ENCODE data around the gene COQ6.

Gene COQ6

DNA sequence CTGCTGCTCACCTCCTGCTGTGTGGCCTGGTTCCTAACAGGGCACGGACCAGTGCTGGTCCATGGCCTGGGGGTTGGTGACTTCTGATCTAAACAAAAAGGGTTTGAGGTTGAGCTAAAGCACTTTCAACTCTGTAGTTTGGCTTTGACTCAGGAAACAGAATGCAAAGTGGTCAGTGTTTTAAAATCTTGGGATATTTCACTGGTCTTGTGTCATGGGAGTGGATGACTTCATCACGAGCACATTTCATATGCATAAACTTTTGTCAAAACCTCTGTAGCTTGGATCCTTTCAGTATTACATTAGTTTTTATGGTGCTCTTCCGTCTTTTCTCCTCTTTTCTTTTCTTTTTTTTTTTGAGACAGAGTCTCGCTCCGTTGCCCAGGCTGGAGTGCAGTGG lies 25.8 kb upstream of the COQ6 start:
- no peaks in the 10 kb centered on the region for H3K27me3 Mint-ChIP-seq (ENCODE audit: low read depth)

DNA sequence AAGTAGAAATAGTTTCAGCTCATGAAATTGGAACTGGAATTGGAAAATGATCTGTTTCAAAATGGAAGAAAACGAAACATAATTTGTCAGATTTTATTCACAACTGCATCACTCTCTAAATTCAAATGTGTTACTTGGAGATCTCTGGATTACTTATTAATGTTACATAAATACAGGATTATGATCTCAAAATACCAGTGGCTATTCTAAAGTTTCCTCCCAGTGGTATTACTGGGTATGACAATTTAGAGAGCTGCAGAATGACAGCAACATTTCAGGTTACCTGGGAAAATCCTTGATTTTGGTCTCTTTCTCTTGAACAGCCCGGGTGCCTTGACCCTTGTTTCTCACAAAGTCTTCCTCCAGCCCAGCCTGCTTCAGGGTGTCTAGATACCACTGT lies 14.4 kb upstream of the COQ6 start:
- peaks cover 54% of the 10 kb centered on the region for H3K36me3 Mint-ChIP-seq (ENCODE audit: low read depth)
- no peak overlapping the region for H3K4me3 Mint-ChIP-seq
- no peaks in the 10 kb centered on the region for H3K4me1 Mint-ChIP-seq
- TF ChIP-seq, protein P1, sequence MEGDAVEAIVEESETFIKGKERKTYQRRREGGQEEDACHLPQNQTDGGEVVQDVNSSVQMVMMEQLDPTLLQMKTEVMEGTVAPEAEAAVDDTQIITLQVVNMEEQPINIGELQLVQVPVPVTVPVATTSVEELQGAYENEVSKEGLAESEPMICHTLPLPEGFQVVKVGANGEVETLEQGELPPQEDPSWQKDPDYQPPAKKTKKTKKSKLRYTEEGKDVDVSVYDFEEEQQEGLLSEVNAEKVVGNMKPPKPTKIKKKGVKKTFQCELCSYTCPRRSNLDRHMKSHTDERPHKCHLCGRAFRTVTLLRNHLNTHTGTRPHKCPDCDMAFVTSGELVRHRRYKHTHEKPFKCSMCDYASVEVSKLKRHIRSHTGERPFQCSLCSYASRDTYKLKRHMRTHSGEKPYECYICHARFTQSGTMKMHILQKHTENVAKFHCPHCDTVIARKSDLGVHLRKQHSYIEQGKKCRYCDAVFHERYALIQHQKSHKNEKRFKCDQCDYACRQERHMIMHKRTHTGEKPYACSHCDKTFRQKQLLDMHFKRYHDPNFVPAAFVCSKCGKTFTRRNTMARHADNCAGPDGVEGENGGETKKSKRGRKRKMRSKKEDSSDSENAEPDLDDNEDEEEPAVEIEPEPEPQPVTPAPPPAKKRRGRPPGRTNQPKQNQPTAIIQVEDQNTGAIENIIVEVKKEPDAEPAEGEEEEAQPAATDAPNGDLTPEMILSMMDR (IDR thresholded peaks at IDR 0.05; ENCODE audit: unreplicated experiment in 3 of 3): peak; percentile 15 to 27 (median 23)
- H3K9me3 Mint-ChIP-seq: no peaks in the 10 kb centered on the region
- no peak overlapping the region for H3K27ac Mint-ChIP-seq
- H3K27me3 Mint-ChIP-seq (ENCODE audit: low read depth): no peaks in the 10 kb centered on the region

More for the DNA sequence above, 25.8 kb upstream of the COQ6 start:
- Mint-ChIP-seq H3K4me1 (no peaks in the 10 kb centered on the region), H3K4me3 (no peak overlapping the region), H3K27ac (no peak overlapping the region), H3K36me3 (ENCODE audit: low read depth) (peaks cover 79% of the 10 kb centered on the region), H3K9me3 (no peaks in the 10 kb centered on the region)
- TF ChIP-seq, protein P1 (IDR thresholded peaks at IDR 0.05; ENCODE audit: unreplicated experiment in 3 of 3): no peak

DNA sequence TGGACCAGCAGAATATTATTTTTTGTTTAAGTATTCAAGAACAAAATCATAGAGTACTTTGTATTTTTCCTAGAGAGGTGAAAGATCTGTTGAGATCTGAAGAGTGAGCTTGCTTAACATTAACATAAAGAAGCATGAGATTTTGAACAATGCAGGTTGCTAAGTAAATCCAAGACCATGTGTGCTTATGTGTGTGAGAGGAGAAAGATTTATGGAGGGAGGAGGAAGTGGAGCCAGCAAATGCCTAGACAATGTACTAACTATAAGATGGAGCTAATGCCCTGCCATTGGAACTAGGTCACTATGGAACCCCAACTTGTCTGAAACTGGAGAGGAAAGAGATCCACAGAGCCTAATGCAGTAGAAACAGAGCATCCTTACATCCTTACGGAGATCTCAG lies 13.6 kb upstream of the COQ6 start:
- H3K4me1 Mint-ChIP-seq: no peaks in the 10 kb centered on the region
- TF ChIP-seq, protein P1 (IDR thresholded peaks at IDR 0.05; ENCODE audit: unreplicated experiment in 3 of 3): no peak
- H3K9me3 Mint-ChIP-seq: no peaks in the 10 kb centered on the region
- peaks cover 49% of the 10 kb centered on the region for H3K36me3 Mint-ChIP-seq (ENCODE audit: low read depth)
- H3K27ac Mint-ChIP-seq: no peak overlapping the region
- no peak overlapping the region for H3K4me3 Mint-ChIP-seq
- no peaks in the 10 kb centered on the region for H3K27me3 Mint-ChIP-seq (ENCODE audit: low read depth)

DNA sequence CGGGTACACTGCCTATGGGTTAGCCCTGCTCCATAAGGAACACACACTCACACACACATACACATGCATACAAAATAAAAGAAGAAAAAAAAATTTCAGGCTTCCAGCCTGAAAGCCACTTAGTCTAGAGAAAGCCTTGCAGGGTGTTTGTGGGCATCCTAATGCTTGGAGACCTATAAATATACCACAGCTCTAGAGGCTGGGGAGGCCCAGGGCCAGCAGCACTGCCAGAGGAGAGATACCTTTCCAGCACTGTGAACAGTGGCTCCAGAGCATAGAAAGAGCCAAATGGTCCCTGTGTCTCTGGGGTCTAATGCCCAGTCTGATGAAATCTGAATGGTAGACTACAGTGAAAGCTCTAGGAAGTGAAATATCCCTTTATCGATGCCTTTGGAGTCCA lies 13.1 kb upstream of the COQ6 start:
- Mint-ChIP-seq H3K27me3 (ENCODE audit: low read depth) (no peaks in the 10 kb centered on the region), H3K9me3 (no peaks in the 10 kb centered on the region), H3K4me3 (no peak overlapping the region), H3K27ac (no peak overlapping the region), H3K4me1 (no peaks in the 10 kb centered on the region), H3K36me3 (ENCODE audit: low read depth) (peaks cover 45% of the 10 kb centered on the region)
- TF ChIP-seq, protein P1 (IDR thresholded peaks at IDR 0.05; ENCODE audit: unreplicated experiment in 3 of 3): no peak

DNA sequence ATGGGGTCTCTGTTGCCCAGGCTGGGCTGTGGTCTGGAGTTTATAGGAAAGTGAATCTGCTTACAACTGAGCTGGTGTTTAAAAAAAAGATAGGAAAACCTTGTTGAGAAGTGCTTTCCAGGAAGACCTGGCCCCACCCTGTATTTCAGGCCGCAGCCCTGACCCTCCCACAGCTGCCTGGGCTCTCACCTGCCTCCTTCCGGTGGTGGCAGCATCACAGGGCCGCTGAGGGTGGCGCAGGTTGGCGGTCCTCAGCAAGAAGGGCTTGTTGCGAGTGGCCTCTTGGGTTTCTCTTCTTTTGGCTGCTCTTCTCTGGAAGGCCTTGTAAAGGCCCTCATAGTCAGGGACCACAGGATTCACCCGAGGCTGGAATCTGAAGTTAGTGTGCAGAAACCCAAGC lies 7.9 kb upstream of the COQ6 start:
- Mint-ChIP-seq H3K27me3 (ENCODE audit: low read depth) (no peaks in the 10 kb centered on the region), H3K4me1 (no peaks in the 10 kb centered on the region), H3K36me3 (ENCODE audit: low read depth) (peaks cover 40% of the 10 kb centered on the region), H3K4me3 (no peak overlapping the region), H3K27ac (no peak overlapping the region), H3K9me3 (no peaks in the 10 kb centered on the region)
- TF ChIP-seq, protein P1 (IDR thresholded peaks at IDR 0.05; ENCODE audit: unreplicated experiment in 3 of 3): no peak

DNA sequence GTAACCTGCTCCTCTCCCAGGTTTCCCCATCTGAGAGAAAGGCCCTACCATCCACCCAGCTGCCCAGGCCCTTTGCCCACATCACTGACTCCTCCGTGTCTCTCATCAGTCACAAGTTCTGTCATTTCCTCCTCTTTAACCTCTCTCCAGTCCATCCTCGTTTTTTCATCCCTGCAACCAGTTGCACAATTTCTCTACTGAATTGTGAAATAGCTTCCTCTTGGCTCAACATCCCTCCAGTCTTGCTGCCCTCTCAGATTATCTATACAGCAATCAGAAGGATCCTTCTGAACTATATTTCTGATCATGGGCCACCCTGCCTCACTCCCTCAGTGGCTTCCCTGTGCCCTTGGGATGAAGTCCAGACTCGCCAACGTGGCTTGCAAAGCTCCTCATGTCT lies 7.0 kb upstream of the COQ6 start:
- Mint-ChIP-seq H3K4me3 (no peak overlapping the region), H3K27me3 (ENCODE audit: low read depth) (no peaks in the 10 kb centered on the region), H3K4me1 (no peaks in the 10 kb centered on the region), H3K36me3 (ENCODE audit: low read depth) (peaks cover 35% of the 10 kb centered on the region), H3K9me3 (no peaks in the 10 kb centered on the region), H3K27ac (no peak overlapping the region)
- TF ChIP-seq, protein P1 (IDR thresholded peaks at IDR 0.05; ENCODE audit: unreplicated experiment in 3 of 3): no peak

All from nephron (organoid).